DND-41 (cell line): ENCODE measurements around the gene LHPP.

Experiments used
- ATAC-seq: fragments of 200-7000 bp; cut with Tn5 transposase; 3 replicates; pipeline ENCODE4 v1.9.1; 2021; ENCODE audit warnings: low read depth; ENCODE audit not compliant: insufficient read depth
- DNase-seq: peaks from one replicate; pipeline ENCODE4 v3.0.0-alpha.2; 2020
- H2AFZ ChIP-seq: 2 replicates; pipeline ENCODE4 v1.6.0; 2012; ENCODE audit warnings: low read depth, low read length
- H3K27ac ChIP-seq: 2 replicates; pipeline ENCODE4 v1.5.1; 2012; ENCODE audit warnings: low read length, inconsistent platforms
- H3K27me3 ChIP-seq: fragments of 200-600 bp; sonication (generic); 2 replicates; pipeline ENCODE4 v1.6.0; 2012; ENCODE audit warnings: low read length, mild to moderate bottlenecking, inconsistent platforms; ENCODE audit not compliant: insufficient read depth, poor library complexity
- H3K36me3 ChIP-seq: 2 replicates; pipeline ENCODE4 v1.5.1; 2012; ENCODE audit warnings: low read length, inconsistent platforms; ENCODE audit not compliant: insufficient read depth
- H3K4me1 ChIP-seq: 2 replicates; pipeline ENCODE4 v1.5.1; 2012; ENCODE audit warnings: mild to moderate bottlenecking, low read length; ENCODE audit not compliant: insufficient read depth
- H3K4me2 ChIP-seq: 2 replicates; pipeline ENCODE4 v1.6.0; 2012; ENCODE audit warnings: mild to moderate bottlenecking, moderate library complexity, low read length, inconsistent platforms; ENCODE audit not compliant: insufficient read depth
- H3K4me3 ChIP-seq, 2 experiments: fragments of 200-600 bp in 1 of 2; shearing (Covaris generic) in 1 of 2; 2 replicates each; pipeline ENCODE4 v1.5.1; 2012 to 2016; ENCODE audit warnings: inconsistent platforms in 2 of 2, low read length in 2 of 2, mild to moderate bottlenecking in 2 of 2, low read depth in 1 of 2, moderate library complexity in 1 of 2
- H3K79me2 ChIP-seq: 2 replicates; pipeline ENCODE4 v1.6.0; 2012; ENCODE audit warnings: low read length, inconsistent platforms; ENCODE audit not compliant: insufficient read depth
- H3K9ac ChIP-seq: 2 replicates; pipeline ENCODE4 v1.6.0; 2012; ENCODE audit warnings: low read depth, mild to moderate bottlenecking, inconsistent platforms, low read length, moderate library complexity
- H3K9me3 ChIP-seq: 2 replicates; pipeline ENCODE4 v1.5.1; 2012; ENCODE audit warnings: low read length, moderate library complexity, mild to moderate bottlenecking, inconsistent platforms; ENCODE audit not compliant: insufficient read depth, severe bottlenecking
- H4K20me1 ChIP-seq: 2 replicates; pipeline ENCODE4 v1.6.0; 2012; ENCODE audit warnings: low read length; ENCODE audit not compliant: insufficient read depth
- CTCF ChIP-seq: IDR thresholded peaks from 2 replicates; pipeline ENCODE4 v1.5.1; 2012; ENCODE audit warnings: borderline replicate concordance, low read length, moderate library complexity, mild to moderate bottlenecking; ENCODE audit not compliant: poor library complexity, severe bottlenecking; ENCODE audit errors: extremely low read depth
- EZH2 ChIP-seq: IDR thresholded peaks from 3 replicates; pipeline ENCODE4 v1.6.1; 2012; ENCODE audit warnings: borderline replicate concordance, low read depth, mild to moderate bottlenecking, moderate library complexity, low read length, inconsistent platforms; ENCODE audit not compliant: severe bottlenecking

The LHPP gene

GRCh38 chr10:124600051-124600880, 138.6 kb downstream of the LHPP start:
- ATAC-seq (no peak), DNase-seq (no peak)
- H4K20me1 ChIP-seq = 0 out of 2 replicates have a peak, but pooled peaks cover 2% of the 10 kb centered on the region
- H3K9ac ChIP-seq = no peak overlapping the region
- H3K79me2 ChIP-seq = no peaks in the 10 kb centered on the region
- H3K27ac ChIP-seq = no peak overlapping the region
- H3K9me3 ChIP-seq = no peaks in the 10 kb centered on the region
- H3K36me3 ChIP-seq = no peaks in the 10 kb centered on the region
- H2AFZ ChIP-seq = no peak overlapping the region
- H3K4me2 ChIP-seq = no peak overlapping the region
- peaks cover 12% of the 10 kb centered on the region for H3K4me1 ChIP-seq
- no peak overlapping the region for H3K4me3 ChIP-seq
- H3K27me3 ChIP-seq = no peaks in the 10 kb centered on the region
- TF ChIP-seq CTCF (no peak), EZH2 (no peak)

GRCh38 chr10:124601016-124601415, 139.4 kb downstream of the LHPP start:
- no peak for ATAC-seq
- TF ChIP-seq EZH2 (no peak), CTCF (no peak)
- Histone ChIP-seq H3K4me1 (peaks cover 9% of the 10 kb centered on the region), H3K27me3 (no peaks in the 10 kb centered on the region), H2AFZ (no peak overlapping the region), H3K4me3 (no peak overlapping the region), H3K36me3 (no peaks in the 10 kb centered on the region), H3K4me2 (no peak overlapping the region), H3K9ac (no peak overlapping the region), H3K27ac (no peak overlapping the region), H3K79me2 (no peaks in the 10 kb centered on the region), H3K9me3 (no peaks in the 10 kb centered on the region), H4K20me1 (0 out of 2 replicates have a peak, but pooled peaks cover 2% of the 10 kb centered on the region)
- no peak for DNase-seq

- Histone ChIP-seq H3K27ac (no peak overlapping the region; the same call in 1 of the 2 replicates), H3K27me3 (no peaks in the 10 kb centered on the region), H2AFZ (no peak overlapping the region), H3K4me3 (no peak overlapping the region), H3K9me3 (no peaks in the 10 kb centered on the region), H3K36me3 (no peaks in the 10 kb centered on the region), H3K9ac (no peak overlapping the region), H3K4me2 (no peak overlapping the region), H4K20me1 (0 out of 2 replicates have a peak, but pooled peaks cover 2% of the 10 kb centered on the region), H3K79me2 (no peaks in the 10 kb centered on the region), H3K4me1 (peaks cover 5% of the 10 kb centered on the region; the same call in 1 of the 2 replicates)
- TF ChIP-seq EZH2 = no peak
- TF ChIP-seq CTCF = no peak
- no peak for DNase-seq
- ATAC-seq = no peak
These were observed 140.0 kb downstream of the LHPP start for GRCh38 chr10:124601431-124602120.
